GM18951 (cell line): ENCODE data around the gene RBPJL.

ENCODE experiments used
- POLR2A ChIP-seq: IDR thresholded peaks from 4 replicates; pipeline ENCODE4 v1.6.1; 2011; ENCODE audit warnings: mild to moderate bottlenecking; ENCODE audit not compliant: insufficient read length, insufficient read depth; ENCODE audit errors: extremely low read depth
- in situ Hi-C: fragments of 300-500 bp; cut with MboI; formaldehyde crosslinking; loops from one replicate; pipeline ENCODE4 v1.12.0; 2022; ENCODE audit warnings: low sequenced_read_pairs, mixed read lengths, inconsistent platforms; ENCODE audit not compliant: unreplicated experiment

RBPJL gene

GRCh38 chr20:45317826-45318225 is 11.2 kb downstream of the RBPJL start:
- in situ Hi-C loops, result no loop called here
- TF ChIP-seq POLR2A, result no peak

- in situ Hi-C loops, result no loop called here
- TF ChIP-seq POLR2A, result no peak
Observed at GRCh38 chr20:45318386-45318939, 11.8 kb downstream of the RBPJL start.

GRCh38 chr20:45318948-45319347 is 12.3 kb downstream of the RBPJL start:
- in situ Hi-C loops, result no loop called here
- no peak for TF ChIP-seq POLR2A

- no peak for TF ChIP-seq POLR2A
- in situ Hi-C loops, result no loop called here
Observed at GRCh38 chr20:45320948-45321595, 14.4 kb downstream of the RBPJL start.

GRCh38 chr20:45322952-45323383 is 16.3 kb downstream of the RBPJL start:
- in situ Hi-C loops, result no loop called here
- no peak for TF ChIP-seq POLR2A

- in situ Hi-C loops, result no loop called here
- TF ChIP-seq POLR2A, result no peak
Observed at GRCh38 chr20:45323731-45324130, 17.1 kb downstream of the RBPJL start.

- in situ Hi-C loops, result loop anchor here (25.0 kb wide), 1 partner anchor 462 kb away; the partner anchor contains the start of genes DNTTIP1 and WFDC3
- no peak for TF ChIP-seq POLR2A
Observed at GRCh38 chr20:45325371-45325770, 18.7 kb downstream of the RBPJL start.

GRCh38 chr20:45328451-45328850 is 21.8 kb downstream of the RBPJL start:
- TF ChIP-seq POLR2A, result no peak
- in situ Hi-C loops, result loop anchor here (25.0 kb wide), 1 partner anchor 459 kb away; the partner anchor contains the start of genes DNTTIP1 and WFDC3

- in situ Hi-C loops, result loop anchor here (25.0 kb wide), 1 partner anchor 458 kb away; the partner anchor contains the start of genes DNTTIP1 and WFDC3
- no peak for TF ChIP-seq POLR2A
Observed at GRCh38 chr20:45329497-45330319, 23.1 kb downstream of the RBPJL start.

GRCh38 chr20:45330476-45330875 is 23.8 kb downstream of the RBPJL start:
- in situ Hi-C loops, result loop anchor here (25.0 kb wide), 1 partner anchor 457 kb away; the partner anchor contains the start of genes DNTTIP1 and WFDC3
- no peak for TF ChIP-seq POLR2A

- no peak for TF ChIP-seq POLR2A
- in situ Hi-C loops, result loop anchor here (25.0 kb wide), 1 partner anchor 451 kb away; the partner anchor contains the start of genes DNTTIP1 and WFDC3
Observed at GRCh38 chr20:45336530-45337366, 30.1 kb downstream of the RBPJL start.

- no peak for TF ChIP-seq POLR2A
- in situ Hi-C loops, result loop anchor here (25.0 kb wide), 1 partner anchor 450 kb away; the partner anchor contains the start of genes DNTTIP1 and WFDC3
Observed at GRCh38 chr20:45337367-45338120, 30.9 kb downstream of the RBPJL start.
